PC-9 (cell line): Measurements from ENCODE around the gene CCNI2. TPM values are rescaled to one million over a fixed set of nuclear protein-coding genes. Genes with fewer than 3 reads are reported as not detected.

Experiments used
- BruUV-seq: library from RNA; stranded (reverse); fragments of 400-500 nt; replicated peaks from 2 replicates; lab custom pipeline; 2021; lab: Mats Ljungman, UMichigan
- CTCF ChIA-PET: fragments of 300-600 bp; sonication (Branson Sonifier 250); formaldehyde crosslinking; loops from one replicate; lab custom pipeline; 2022; ENCODE audit warnings: antibody characterized with exemption; lab: Charles Lee
- POLR2A ChIA-PET: fragments of 300-600 bp; sonication (Branson Sonifier 250); formaldehyde crosslinking; loops from one replicate; lab custom pipeline; 2022; ENCODE audit warnings: antibody characterized with exemption; ENCODE audit not compliant: unreplicated experiment; lab: Charles Lee
- DNase-seq, 2 experiments: peaks; one replicate each; pipeline versions ENCODE4 v3.0.0 to v3.0.0-alpha.2; 2015 to 2022; ENCODE audit warnings: mixed read lengths in 1 of 2
- H2AFZ ChIP-seq: fragments of 200-600 bp; sonication (generic); 2 replicates; pipeline ENCODE4 v1.8.1; 2017; ENCODE audit warnings: antibody characterized with exemption
- H3F3A ChIP-seq: fragments of 200-600 bp; sonication (generic); 2 replicates; pipeline ENCODE4 v1.8.1; 2017; ENCODE audit warnings: antibody characterized with exemption, mild to moderate bottlenecking, low read depth; ENCODE audit not compliant: insufficient read depth
- H3K27ac ChIP-seq: fragments of 200-600 bp; sonication (generic); 2 replicates; pipeline ENCODE4 v1.6.1; 2016; ENCODE audit warnings: mixed run types
- H3K27me3 ChIP-seq: fragments of 200-600 bp; sonication (generic); 2 replicates; pipeline ENCODE4 v1.6.1; 2016; ENCODE audit warnings: low read depth, mixed run types; ENCODE audit not compliant: insufficient read depth
- H3K36me3 ChIP-seq: fragments of 200-600 bp; sonication (generic); 2 replicates; pipeline ENCODE4 v1.6.1; 2016; ENCODE audit warnings: low read depth, mixed run types
- H3K4me1 ChIP-seq: fragments of 200-600 bp; sonication (generic); replicated peaks from 2 replicates; pipeline ENCODE4 v1.6.1; 2016; ENCODE audit warnings: mixed run types; ENCODE audit not compliant: insufficient read depth
- H3K4me2 ChIP-seq: fragments of 200-600 bp; sonication (generic); 2 replicates; pipeline ENCODE4 v1.6.1; 2017; ENCODE audit warnings: mixed run types
- H3K4me3 ChIP-seq: fragments of 200-600 bp; sonication (generic); 2 replicates; pipeline ENCODE4 v1.6.1; 2016; ENCODE audit warnings: mixed run types
- H3K79me2 ChIP-seq: fragments of 200-600 bp; sonication (generic); 2 replicates; pipeline ENCODE4 v1.6.1; 2017; ENCODE audit warnings: low read depth, mixed run types
- H3K9me2 ChIP-seq: fragments of 200-600 bp; sonication (generic); 2 replicates; pipeline ENCODE4 v1.8.1; 2017; ENCODE audit warnings: mild to moderate bottlenecking; ENCODE audit not compliant: insufficient read depth
- H3K9me3 ChIP-seq: fragments of 200-600 bp; sonication (generic); 2 replicates; pipeline ENCODE4 v1.8.1; 2016; ENCODE audit warnings: low read depth; ENCODE audit not compliant: insufficient read depth
- H4K20me1 ChIP-seq: fragments of 200-600 bp; sonication (generic); 2 replicates; pipeline ENCODE4 v1.8.1; 2017; ENCODE audit not compliant: insufficient read depth
- CTCF ChIP-seq: fragments of 200-600 bp; sonication (generic); conservative IDR thresholded peaks from 2 replicates; pipeline ENCODE4 v1.6.1; 2017; ENCODE audit warnings: mixed run types, antibody characterized with exemption, mild to moderate bottlenecking, moderate library complexity
- EZH2 ChIP-seq: fragments of 200-600 bp; sonication (generic); IDR thresholded peaks from 2 replicates; pipeline ENCODE4 v1.8.0; 2017; ENCODE audit warnings: antibody characterized with exemption, low read depth
- intact Hi-C: fragments of 100-400 bp; cut with micrococcal nuclease; formaldehyde crosslinking; loops from one replicate; pipeline ENCODE4 v1.10.0; 2022; ENCODE audit not compliant: unreplicated experiment
- total RNA-seq: library from RNA; stranded (reverse); gene quantifications from 2 replicates; pipeline ENCODE4 v1.2.3, GENCODE V29; 2021

The CCNI2 gene
- total RNA-seq, 1 experiment from 2014 or later = 1.2 TPM

GRCh38 chr5:132787076-132787475 lies 39.9 kb downstream of the CCNI2 start:
- Histone ChIP-seq H3K4me1 (no peaks in the 10 kb centered on the region; the same call in 1 of the 2 replicates), H3K27ac (no peak overlapping the region), H3K4me3 (no peak overlapping the region), H4K20me1 (no peaks in the 10 kb centered on the region), H3F3A (no peaks in the 10 kb centered on the region), H3K9me3 (no peaks in the 10 kb centered on the region), H3K27me3 (no peaks in the 10 kb centered on the region), H3K9me2 (no peaks in the 10 kb centered on the region), H3K4me2 (no peak overlapping the region), H2AFZ (no peak overlapping the region), H3K36me3 (no peaks in the 10 kb centered on the region), H3K79me2 (no peaks in the 10 kb centered on the region)
- ChIA-PET POLR2A (no interaction called here), CTCF (no interaction called here)
- no peak for DNase-seq
- intact Hi-C loops = no loop called here
- TF ChIP-seq CTCF (no peak), EZH2 (no peak)
- BruUV-seq = no TSS peak

DNA sequence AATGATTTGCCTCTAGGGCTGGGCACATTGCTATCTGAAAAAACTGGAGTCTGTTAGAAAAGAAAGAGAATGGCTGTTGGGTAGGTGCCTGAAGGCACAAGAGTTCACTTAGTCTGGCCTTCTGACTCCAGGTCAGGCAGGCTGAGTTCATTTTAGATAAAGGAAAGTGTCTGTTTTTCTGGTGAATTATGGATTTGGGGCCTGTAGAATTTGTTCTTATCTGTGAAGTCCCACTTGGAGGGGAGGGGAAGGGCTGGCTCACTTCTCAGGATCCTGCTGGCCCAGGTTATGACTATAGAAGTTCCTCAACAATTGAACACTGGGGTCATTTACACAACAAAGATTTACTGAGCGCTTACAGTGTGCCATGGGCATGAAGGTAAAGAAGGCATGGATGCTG lies 41.3 kb downstream of the CCNI2 start:
- no peaks in the 10 kb centered on the region for H3F3A ChIP-seq
- no peaks in the 10 kb centered on the region; the same call in 1 of the 2 replicates for H4K20me1 ChIP-seq
- POLR2A ChIA-PET = no interaction called here
- no peak overlapping the region for H3K27ac ChIP-seq
- TF ChIP-seq CTCF (no peak), EZH2 (no peak)
- no peaks in the 10 kb centered on the region for H3K27me3 ChIP-seq
- H3K4me3 ChIP-seq = no peak overlapping the region
- DNase-seq = no peak
- H2AFZ ChIP-seq = no peak overlapping the region
- intact Hi-C loops = no loop called here
- H3K4me1 ChIP-seq = no peaks in the 10 kb centered on the region
- CTCF ChIA-PET = no interaction called here
- H3K9me3 ChIP-seq = no peaks in the 10 kb centered on the region
- no peaks in the 10 kb centered on the region for H3K9me2 ChIP-seq
- no TSS peak for BruUV-seq
- H3K4me2 ChIP-seq = no peak overlapping the region
- no peaks in the 10 kb centered on the region for H3K79me2 ChIP-seq
- H3K36me3 ChIP-seq = no peaks in the 10 kb centered on the region

DNA sequence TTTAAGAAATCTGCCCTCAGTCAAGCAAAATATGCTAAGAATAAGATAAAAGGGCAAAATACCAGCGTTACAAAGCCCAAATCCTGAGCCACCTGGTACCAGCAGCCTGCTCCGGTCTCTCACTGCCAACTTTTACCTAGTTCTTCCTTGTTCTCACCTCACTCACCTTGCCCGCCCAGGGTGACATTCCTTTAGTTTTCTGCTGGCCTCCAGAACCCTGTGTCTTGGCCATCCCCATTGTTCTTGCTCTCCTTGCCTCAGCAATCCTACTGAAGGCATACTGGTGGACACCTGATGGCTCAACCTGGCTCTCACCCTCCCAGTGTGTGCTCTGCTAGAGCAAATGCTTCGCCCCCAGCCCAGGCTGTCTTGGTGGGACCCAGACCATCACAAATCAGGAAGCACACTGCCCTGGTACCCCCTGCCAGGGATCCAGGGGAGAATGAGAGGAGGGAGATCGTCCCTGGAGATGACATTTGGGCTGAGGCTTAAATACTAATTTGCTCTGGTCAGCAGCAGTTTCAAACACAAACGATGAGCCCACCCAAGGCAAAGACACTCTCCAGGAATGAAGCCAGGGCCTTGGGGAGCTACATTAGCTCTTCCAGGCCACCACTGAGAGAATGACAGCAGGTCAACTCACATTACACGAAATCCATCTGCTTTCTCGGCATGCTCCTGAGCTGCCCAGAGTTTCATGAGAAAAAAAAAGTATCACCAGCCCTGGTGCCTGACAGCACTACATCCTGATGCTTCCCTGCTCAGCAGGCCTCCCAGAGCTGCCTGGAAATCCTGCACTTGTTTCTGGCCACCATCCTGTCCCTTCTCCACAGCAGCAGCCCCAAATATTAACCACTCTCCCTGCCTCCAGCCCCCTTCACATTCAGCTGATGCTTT lies 42.0 kb downstream of the CCNI2 start:
- no peak for DNase-seq
- no TSS peak for BruUV-seq
- no peaks in the 10 kb centered on the region for H3K79me2 ChIP-seq
- no peak for TF ChIP-seq CTCF
- ChIA-PET CTCF (no interaction called here), POLR2A (no interaction called here)
- H3K4me3 ChIP-seq = no peak overlapping the region
- no peak overlapping the region for H3K4me2 ChIP-seq
- H3K36me3 ChIP-seq = no peaks in the 10 kb centered on the region
- no peak overlapping the region for H3K27ac ChIP-seq
- no peak overlapping the region for H2AFZ ChIP-seq
- H4K20me1 ChIP-seq = no peaks in the 10 kb centered on the region; the same call in 1 of the 2 replicates
- no peaks in the 10 kb centered on the region for H3K9me2 ChIP-seq
- H3K9me3 ChIP-seq = no peaks in the 10 kb centered on the region
- H3K27me3 ChIP-seq = no peaks in the 10 kb centered on the region
- H3K4me1 ChIP-seq = no peaks in the 10 kb centered on the region
- intact Hi-C loops = no loop called here
- H3F3A ChIP-seq = no peaks in the 10 kb centered on the region
